MM.1S (cell line): ENCODE results near the gene PNPLA7.
"Not testable (repeated sequence)": the region's sequence is repeated elsewhere in the genome, so short reads cannot be mapped to it uniquely, and the experiment has no call there.

Experiments used
- CTCF ChIP-seq: fragments of 300-600 bp; sonication (generic); IDR thresholded peaks from 2 replicates; pipeline ENCODE4 v1.5.1; 2016; ENCODE audit warnings: antibody characterized with exemption, low read length, mixed read lengths
- EZH2phosphoT487 ChIP-seq: fragments of 300-600 bp; sonication (generic); IDR thresholded peaks from 2 replicates; pipeline ENCODE4 v1.6.1; 2018; ENCODE audit warnings: antibody characterized with exemption, low read length

DNA sequence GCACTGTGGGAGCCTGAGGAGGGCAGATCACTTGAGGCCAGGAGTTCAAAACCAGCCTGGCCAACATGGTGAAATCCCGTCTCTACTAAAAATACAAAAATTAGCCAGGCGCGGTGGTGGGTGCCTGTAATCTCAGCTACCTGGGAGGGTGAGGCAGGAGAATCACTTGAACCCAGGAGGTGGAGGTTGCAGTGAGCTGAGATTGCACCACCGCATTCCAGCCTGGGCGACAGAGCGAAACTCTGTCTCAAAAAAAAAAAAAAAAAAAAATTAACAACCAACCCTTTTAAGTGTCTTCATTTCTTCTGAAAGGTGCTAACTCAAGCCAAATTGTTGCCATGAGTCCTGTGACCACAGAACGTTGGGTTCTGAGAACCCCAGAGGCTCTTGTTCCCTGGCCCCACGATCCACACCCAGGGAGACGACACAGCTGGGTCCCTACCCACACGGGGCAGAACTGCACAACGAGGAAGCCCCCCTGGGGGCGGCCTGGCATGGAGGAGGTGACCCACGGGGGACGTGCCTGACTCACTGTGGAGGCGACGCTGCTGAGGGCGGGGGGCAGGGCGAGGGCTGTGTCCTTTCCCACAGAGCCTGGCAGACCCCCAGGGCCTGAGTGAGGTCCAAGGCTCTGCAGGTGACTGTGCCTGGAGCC is 139.8 kb downstream of the PNPLA7 start:
- not testable (repeated sequence) for TF ChIP-seq CTCF, EZH2phosphoT487
